ENCODE data around the gene KREMEN1. TPM values are rescaled to one million over a fixed set of nuclear protein-coding genes. Genes with fewer than 3 reads are reported as not detected.
"Not testable (repeated sequence)": the region's sequence is repeated elsewhere in the genome, so short reads cannot be mapped to it uniquely, and the experiment has no call there.

The KREMEN1 gene
- total RNA-seq, 1 donor from 2014 or later: 0.05 TPM

DNA sequence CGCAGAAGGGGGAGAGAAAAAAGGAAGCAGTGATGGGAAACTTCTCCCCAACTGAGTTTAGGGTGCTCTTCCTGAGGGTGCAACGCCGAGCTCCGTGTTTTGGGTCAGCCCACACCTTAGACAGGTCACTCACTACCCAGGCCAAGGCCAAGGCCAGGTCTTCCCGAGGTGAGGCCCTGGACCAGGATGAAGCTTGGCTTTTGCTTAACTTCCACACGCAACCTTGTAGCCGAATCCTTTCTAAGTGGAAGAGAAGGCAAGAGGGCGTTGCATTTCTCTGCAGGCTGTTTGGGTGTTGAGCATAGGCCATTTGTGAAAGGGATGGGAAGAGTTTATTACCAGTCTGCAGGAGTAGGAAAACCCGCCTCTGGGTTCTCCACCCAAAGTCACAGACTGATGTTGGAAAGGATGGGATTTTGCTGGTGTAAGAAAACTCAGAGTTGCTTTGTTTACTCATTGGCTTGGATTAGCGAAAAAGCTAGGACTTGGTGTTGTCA is 1.5 kb downstream of the KREMEN1 start:
- intact Hi-C loops (cut with micrococcal nuclease): loop anchor here (5.0 to 10.0 kb wide), 2 partner anchors 80 to 313 kb away; partner anchors contain the start of gene AP1B1

- intact Hi-C loops (cut with micrococcal nuclease): loop anchor here (10.0 kb wide), 1 partner anchor 77 kb away; no protein-coding TSS in a partner anchor
These were observed 5.4 kb downstream of the KREMEN1 start for GRCh38 chr22:29078036-29078868.

DNA sequence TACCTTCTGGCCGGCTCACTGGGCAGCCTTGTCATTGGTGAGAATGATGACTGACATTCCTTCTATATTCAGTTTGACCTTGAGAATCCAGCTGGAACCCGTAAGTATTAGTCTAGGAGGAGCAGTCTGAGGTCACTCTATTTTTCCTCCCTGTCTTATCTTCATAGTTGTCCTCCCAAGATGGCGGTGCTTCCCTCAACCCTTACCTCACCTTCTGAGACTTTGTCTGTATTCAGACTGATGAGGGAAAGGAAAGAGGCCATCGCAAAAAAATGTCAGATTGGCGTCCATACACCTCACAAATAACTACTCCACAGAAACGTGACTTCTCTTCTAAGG is 6.0 kb downstream of the KREMEN1 start:
- intact Hi-C loops (cut with micrococcal nuclease): loop anchor here (10.0 kb wide), 1 partner anchor 76 kb away; no protein-coding TSS in a partner anchor

GRCh38 chr22:29079218-29079901 is 6.5 kb downstream of the KREMEN1 start:
- intact Hi-C loops (cut with micrococcal nuclease): loop anchor here (10.0 kb wide), 1 partner anchor 75 kb away; no protein-coding TSS in a partner anchor

GRCh38 chr22:29080106-29080975 is 7.5 kb downstream of the KREMEN1 start:
- intact Hi-C loops (cut with micrococcal nuclease): no loop called here

- intact Hi-C loops (cut with micrococcal nuclease): no loop called here
These were observed 8.8 kb downstream of the KREMEN1 start for GRCh38 chr22:29081517-29082236.

DNA sequence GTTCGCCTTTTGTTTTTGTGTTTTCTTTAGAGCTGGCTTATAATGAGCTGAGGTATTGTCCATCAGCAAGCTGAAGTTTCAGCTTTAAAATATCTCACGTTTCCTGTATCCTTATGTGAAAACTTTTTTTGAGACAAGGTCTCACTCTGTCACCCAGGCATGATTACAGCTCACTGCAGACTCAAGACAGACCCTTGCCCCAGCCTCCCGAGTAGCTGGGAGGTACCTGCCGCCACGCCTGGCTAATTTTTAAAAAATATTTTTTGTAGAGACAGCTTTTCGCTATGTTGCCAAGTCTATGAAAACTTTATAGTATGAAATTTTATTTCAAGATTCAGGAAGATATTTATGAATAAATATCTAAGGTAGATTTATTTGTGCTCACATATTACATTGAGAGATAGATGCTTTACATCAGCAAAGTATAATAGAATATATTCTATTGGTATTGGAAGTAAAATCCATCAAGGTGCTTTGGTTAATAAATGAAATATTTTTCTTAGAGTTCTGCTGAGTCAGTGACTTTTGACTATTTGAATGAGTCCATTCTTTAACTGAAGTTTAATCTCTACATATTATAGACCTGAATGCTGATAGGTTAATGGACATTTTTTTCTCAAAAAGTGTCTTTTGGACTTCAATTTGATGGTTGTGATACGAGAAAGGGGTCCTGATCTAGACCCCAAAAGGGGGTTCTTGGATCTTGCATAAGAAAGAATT is 10.2 kb downstream of the KREMEN1 start:
- intact Hi-C loops (cut with micrococcal nuclease): no loop called here

GRCh38 chr22:29083576-29083932 is 10.7 kb downstream of the KREMEN1 start:
- intact Hi-C loops (cut with micrococcal nuclease): not testable (repeated sequence)

- intact Hi-C loops (cut with micrococcal nuclease): no loop called here
These were observed 11.2 kb downstream of the KREMEN1 start for GRCh38 chr22:29083933-29084591.

- intact Hi-C loops (cut with micrococcal nuclease): no loop called here
These were observed 14.2 kb downstream of the KREMEN1 start for GRCh38 chr22:29087012-29087411.

DNA sequence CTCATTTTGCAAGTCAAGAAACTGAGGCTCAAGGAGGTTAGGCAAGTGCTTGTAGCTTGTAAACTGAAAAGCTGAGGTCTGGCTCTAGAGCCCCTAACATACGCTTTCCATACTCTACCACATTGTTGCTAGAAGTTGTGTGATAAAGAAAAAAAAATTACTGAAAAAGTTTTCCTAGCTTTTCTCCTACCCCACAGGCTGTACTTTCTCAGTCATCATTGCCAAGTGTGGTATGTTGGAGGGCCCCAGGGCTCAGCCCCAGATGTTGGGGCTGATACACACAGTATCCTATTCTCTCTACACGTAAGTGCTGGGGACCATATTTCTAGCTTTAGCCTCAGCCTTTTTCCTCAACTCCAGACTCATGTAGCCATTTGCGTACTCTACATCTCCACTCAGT is 16.0 kb downstream of the KREMEN1 start:
- intact Hi-C loops (cut with micrococcal nuclease): no loop called here

- intact Hi-C loops (cut with micrococcal nuclease): no loop called here
These were observed 16.7 kb downstream of the KREMEN1 start for GRCh38 chr22:29089507-29089906.

DNA sequence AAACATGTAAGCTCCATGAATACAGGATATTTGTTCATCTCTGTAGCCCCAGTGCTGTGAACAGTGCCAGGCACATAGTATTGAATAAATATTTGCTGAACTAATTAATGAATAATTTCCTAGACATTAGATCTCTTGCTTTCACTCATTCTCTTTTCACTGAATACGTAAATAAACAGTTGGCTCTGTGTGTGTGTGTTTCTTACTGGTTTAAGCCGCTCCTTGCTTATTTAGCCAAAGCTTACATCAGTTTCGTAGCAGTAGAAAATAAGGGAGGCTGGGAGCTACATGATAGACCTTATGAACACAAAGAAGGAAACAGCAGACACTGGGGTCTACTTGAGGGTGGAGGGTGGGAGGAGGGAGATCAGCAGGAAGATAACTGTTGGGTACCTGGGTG is 17.2 kb downstream of the KREMEN1 start:
- intact Hi-C loops (cut with micrococcal nuclease): no loop called here

DNA sequence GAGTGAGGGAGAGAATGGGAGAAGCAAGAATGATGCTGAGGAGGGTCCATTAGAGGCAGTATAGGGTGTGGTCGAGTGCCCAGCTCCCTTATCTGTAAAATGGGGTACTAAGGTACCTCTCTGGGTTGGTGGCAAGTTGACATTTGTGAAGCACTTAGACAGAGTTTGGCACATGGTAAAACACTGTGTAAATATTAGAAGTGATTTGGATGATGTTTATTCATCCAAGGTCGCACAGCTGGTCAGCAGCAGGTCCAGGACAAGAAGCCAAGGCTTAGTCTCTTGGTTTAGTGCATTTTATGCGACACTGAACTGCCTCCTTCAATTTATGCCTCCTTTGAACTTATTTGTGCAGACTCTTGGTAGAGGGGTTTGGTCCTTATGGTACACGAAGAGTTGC is 19.4 kb downstream of the KREMEN1 start:
- intact Hi-C loops (cut with micrococcal nuclease): no loop called here

GRCh38 chr22:29093030-29093429 is 20.2 kb downstream of the KREMEN1 start:
- intact Hi-C loops (cut with micrococcal nuclease): no loop called here

- intact Hi-C loops (cut with micrococcal nuclease): no loop called here
These were observed 20.9 kb downstream of the KREMEN1 start for GRCh38 chr22:29093501-29094300.

DNA sequence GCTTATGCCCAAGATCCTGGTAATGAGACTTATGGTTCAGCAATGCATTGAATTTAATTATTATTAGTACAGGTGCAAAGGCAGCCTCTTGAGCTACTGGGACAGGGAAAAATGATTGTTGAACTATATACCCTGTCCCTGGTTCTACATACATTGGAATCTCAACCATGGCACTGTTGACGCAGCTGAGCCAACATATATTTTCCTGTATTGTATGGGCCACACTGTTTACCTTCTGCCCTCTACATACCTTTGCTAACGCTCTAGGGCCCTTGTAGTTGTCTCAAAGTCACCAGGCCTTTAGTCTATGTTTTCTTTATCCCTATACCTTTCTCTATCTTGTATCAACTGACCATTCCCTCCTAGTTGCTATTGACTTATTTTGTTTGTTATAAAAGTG is 22.6 kb downstream of the KREMEN1 start:
- intact Hi-C loops (cut with micrococcal nuclease): no loop called here

DNA sequence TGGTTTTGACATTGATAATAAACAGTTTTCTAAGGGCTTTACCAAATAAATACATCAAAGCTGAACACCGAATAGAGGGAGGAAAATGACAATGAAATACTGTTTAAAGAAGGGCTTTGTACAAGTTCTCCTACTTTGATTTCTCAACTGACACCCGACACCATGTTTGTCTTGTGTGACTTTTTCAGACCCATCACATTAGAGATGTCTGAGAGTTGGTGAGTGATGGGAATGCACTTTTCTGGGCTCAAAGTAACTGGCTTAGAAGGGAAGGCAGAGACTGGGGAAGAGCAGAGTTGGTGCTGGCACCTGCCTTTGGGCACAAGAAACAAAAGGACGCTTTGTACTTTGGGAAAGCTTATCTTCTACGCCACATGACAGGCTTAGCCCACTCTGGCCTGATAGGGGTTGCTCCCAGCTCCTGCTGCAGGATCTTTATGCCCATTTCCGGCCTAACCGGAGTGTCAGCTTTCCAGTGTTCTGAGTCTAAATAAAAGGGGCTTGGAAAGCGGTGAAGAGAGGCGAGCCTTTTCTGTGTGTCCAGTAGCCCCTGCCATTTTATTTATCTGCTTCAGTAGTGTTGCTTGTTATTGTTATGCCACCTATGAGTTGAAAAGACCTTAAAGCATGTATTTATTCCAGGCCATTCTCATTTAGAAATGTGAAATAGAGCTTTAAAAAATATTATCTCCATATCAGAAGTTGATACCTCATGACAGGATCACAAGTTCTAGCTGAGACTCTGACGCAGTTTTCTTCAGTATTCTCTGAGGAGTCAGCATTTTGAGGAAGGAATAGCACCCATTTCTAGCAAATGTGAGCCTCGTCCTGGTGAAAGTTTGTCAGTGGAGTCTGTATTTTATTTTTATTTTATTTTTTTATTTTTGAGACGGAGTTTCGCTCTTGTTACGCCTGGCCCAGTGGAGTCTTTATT is 24.2 kb downstream of the KREMEN1 start:
- intact Hi-C loops (cut with micrococcal nuclease): no loop called here

All from T-helper 2 cell treated with Interferon-gamma antibody and Interleukin-4, amounts not matched to agents 100 ng/mL and 5 ng/mL, for 36 hours (primary cell).